C4-2B (cell line): ENCODE results near the gene ABCC6.
"Not testable (repeated sequence)": the region's sequence is repeated elsewhere in the genome, so short reads cannot be mapped to it uniquely, and the experiment has no call there.

Source experiments
- ZFX ChIP-seq: fragments of 450-650 bp; IDR thresholded peaks from 2 replicates; pipeline ENCODE4 v1.6.1; 2017
- TF ChIP-seq, protein P1 (sequence below): fragments of 450-650 bp; conservative IDR thresholded peaks from 2 replicates; pipeline ENCODE4 v1.5.1; 2017; ENCODE audit warnings: mild to moderate bottlenecking

GRCh38 chr16:16203494-16203893 is 19.8 kb downstream of the ABCC6 start:
- TF ChIP-seq, protein P1, sequence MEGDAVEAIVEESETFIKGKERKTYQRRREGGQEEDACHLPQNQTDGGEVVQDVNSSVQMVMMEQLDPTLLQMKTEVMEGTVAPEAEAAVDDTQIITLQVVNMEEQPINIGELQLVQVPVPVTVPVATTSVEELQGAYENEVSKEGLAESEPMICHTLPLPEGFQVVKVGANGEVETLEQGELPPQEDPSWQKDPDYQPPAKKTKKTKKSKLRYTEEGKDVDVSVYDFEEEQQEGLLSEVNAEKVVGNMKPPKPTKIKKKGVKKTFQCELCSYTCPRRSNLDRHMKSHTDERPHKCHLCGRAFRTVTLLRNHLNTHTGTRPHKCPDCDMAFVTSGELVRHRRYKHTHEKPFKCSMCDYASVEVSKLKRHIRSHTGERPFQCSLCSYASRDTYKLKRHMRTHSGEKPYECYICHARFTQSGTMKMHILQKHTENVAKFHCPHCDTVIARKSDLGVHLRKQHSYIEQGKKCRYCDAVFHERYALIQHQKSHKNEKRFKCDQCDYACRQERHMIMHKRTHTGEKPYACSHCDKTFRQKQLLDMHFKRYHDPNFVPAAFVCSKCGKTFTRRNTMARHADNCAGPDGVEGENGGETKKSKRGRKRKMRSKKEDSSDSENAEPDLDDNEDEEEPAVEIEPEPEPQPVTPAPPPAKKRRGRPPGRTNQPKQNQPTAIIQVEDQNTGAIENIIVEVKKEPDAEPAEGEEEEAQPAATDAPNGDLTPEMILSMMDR, result not testable (repeated sequence)
- not testable (repeated sequence) for TF ChIP-seq ZFX
